AG09319 (cell line): ENCODE results near the gene STX12.
A peak's percentile ranks its signal among the peaks of the same experiment; 100 is the strongest.

Source experiments
- DNase-seq: peaks from one replicate; pipeline ENCODE4 v3.0.0-alpha.2; 2010; ENCODE audit warnings: low read depth; ENCODE audit errors: extremely low read depth
- TF ChIP-seq, protein P1 (sequence below): IDR thresholded peaks from 2 replicates; pipeline ENCODE4 v1.5.1; 2011; ENCODE audit warnings: low read depth, mild to moderate bottlenecking, inconsistent platforms, low read length, moderate library complexity

The STX12 gene

DNA sequence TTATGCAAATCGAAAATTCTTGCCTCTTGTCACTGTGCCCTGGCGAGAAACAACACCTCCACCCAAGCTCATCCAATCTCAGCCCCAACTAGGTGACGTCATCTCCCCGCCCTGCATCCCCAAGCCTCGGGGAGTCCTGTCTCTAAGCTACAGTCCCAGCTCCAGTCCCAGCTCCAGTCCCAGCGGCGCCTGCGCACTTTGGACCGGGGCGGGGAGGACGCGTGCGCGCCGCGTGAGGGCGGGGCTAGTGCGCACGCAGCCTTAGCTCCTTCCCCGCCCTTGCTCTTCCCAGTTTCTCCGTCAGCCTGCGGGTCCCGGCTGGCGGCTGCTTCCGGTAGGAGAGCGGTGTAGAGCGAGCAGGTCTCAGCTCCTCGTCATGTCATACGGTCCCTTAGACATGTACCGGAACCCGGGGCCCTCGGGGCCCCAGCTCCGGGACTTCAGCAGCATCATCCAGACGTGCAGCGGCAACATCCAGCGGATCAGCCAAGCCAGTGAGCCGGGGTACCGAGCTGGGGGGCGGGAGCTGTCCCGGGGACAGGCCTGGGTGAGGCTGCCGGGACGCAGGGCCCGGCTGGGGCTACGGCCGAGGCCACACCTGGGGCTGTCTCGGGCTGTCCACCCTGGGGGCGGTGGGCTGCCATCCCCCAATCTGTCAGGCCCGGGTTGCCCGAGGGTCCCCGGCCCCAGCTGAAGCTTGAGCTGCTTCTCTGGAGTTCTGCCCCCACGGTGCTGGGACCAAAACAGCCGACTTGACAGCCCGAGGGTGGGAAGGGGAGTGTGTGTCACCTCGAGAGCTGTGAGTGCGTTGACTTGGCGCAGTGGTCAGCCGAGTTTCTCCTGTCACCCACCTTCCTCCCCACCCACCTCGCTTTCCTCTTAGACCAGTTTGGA is at the start of gene STX12:
STX12 (plus strand) TSS at position 288 of the 894 bp plus-strand sequence; CDS start at position 377, 89 bp downstream.
- peak; percentile 100 for DNase-seq
- TF ChIP-seq, protein P1, sequence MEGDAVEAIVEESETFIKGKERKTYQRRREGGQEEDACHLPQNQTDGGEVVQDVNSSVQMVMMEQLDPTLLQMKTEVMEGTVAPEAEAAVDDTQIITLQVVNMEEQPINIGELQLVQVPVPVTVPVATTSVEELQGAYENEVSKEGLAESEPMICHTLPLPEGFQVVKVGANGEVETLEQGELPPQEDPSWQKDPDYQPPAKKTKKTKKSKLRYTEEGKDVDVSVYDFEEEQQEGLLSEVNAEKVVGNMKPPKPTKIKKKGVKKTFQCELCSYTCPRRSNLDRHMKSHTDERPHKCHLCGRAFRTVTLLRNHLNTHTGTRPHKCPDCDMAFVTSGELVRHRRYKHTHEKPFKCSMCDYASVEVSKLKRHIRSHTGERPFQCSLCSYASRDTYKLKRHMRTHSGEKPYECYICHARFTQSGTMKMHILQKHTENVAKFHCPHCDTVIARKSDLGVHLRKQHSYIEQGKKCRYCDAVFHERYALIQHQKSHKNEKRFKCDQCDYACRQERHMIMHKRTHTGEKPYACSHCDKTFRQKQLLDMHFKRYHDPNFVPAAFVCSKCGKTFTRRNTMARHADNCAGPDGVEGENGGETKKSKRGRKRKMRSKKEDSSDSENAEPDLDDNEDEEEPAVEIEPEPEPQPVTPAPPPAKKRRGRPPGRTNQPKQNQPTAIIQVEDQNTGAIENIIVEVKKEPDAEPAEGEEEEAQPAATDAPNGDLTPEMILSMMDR: no peak

DNA sequence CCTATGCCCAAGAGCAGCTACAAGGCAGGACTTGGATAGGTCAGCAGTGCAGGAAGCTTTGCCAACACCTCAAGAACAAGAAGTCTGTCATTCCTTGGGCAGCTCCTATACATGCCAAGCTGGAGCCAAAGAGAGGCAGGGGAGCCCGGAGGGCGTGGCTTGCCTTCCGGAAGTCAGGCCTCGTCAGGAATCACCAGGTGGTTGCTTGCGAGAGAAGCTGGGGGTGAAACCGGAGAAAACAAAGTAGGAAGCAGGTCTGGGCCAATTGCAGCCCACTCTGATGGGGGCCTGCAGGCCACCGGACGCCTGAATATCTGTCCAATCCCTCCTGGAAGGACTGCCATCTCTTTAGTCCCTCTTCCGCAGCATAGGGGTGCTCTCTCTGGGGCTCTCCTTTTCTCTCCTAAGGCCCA is 48.1 kb upstream of the STX12 start:
- no peak for DNase-seq
- TF ChIP-seq, protein P1: no peak

DNA sequence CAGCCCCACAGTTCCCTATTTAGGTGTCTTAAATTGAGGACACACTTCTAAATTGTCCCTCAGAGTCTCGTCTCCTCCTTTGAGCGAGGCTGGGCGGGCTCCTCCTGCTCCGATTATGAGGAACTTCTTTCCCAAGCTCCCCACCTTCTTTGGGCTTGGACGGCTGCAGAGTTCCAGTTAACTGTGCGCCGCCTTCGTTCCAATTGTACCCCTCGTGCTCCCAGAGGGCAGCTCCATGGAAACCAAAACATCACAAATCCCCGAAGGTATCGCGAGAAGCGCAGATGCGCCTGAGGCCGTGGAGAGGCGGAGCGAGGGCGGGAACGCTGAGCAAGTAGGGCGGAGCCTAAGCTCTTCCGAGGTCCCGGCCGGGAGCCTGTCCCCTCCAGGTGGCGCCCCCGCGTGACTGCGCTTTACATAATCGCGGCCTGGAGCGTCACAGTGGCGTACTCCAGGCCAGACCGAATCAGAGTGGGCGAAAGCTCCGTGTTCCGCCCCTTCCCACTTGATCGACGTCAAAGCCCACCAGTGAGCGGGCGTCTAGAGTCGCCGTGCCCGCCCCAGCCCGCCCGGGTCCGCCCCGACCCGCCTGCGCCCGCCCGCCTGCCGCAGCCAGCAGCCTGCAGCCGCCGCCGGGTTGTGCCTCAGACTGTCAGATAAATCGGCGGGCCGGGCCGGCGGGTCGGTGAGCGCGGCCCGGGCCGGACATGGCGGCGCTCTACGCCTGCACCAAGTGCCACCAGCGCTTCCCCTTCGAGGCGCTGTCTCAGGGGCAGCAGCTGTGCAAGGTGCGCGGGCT is 47.4 kb upstream of the STX12 start, which contains the start of gene FAM76A:
FAM76A (plus strand) TSS at position 588 of the 799 bp plus-strand sequence; CDS start at position 708, 120 bp downstream.
- TF ChIP-seq, protein P1: peak; percentile 47

DNA sequence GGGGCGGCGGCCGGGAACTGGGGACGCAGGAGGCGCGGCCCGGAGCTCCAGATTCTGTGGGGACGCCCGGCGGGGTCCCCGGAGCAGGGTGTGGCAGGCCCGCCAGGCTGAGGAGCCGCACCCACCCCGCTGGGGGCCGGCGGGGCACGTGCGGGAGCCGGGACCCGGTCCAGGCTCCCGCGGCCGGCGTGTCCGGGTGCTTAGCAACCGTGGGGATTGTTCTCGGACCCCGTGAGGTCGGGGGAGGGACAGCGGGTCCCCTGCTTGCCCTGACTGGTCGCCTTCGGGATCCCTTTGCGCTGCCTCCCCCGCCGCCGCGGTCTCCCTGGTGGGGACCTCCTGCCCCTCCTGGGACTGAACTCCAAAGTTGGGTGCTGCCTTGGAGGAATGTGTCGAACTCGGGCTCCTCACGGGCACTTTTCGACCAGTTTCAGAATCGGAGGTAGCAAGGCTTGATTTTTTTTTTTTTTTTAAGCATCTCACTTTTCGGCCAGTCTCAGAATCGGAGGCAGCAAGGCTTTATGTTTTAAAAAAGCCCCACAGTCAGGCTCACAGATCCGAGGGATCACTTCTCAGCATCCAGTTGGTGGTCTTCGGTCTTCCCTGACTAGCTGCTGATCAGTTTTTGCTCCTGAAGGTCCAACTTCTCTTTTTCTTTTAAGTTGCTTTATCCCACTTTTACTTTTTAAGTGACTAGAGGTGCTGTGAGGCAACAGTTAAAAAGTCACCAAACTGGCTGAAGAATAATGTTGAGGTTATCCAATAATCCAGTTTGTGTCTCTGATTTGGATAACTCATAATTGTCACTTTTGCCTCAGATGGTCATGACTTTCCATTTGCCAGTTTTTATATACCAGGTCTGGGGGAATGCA is 46.6 kb upstream of the STX12 start:
- no peak for DNase-seq
- TF ChIP-seq, protein P1: no peak

More for the DNA sequence above, 47.4 kb upstream of the STX12 start, which contains the start of gene FAM76A:
- DNase-seq: peak; percentile 99

DNA sequence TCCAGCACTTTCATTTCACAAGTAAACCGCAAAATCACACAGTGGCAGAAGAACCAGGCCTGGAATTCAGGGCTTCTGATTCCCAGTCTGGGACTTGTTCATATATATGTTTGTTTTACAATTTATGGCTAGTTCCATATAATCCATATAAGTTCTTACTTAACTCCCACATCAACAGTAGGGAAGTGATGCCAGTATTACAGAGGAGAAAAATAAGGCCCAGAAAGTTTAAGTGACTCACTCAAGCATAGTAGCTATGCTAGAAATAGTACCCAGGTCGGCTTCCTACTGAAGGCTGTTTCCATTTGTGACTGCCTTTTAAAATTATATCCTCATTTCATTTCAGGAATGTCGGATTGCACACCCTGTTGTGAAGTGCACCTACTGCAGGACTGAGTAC is 45.9 kb upstream of the STX12 start:
- DNase-seq: no peak
- TF ChIP-seq, protein P1: no peak

DNA sequence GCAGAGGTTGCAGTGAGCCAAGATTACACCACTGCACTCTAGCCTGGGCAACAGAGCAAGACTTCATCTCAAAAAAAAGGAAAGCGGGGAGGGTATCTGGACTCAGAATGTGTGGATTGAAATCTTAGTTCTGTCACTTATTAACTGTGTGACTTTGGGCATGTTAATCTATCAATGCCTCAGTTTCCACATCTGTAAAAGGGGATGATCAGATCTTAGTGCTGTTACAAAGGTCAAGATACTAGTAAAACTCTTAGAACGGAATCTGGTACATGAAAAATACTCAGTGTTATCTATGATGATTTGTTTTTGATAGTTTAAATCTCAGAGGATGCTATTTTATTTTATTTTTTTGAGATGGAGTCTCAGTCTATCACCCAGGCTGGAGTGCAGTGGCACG is 36.8 kb upstream of the STX12 start:
- no peak for DNase-seq
- TF ChIP-seq, protein P1: no peak
